GM10266 (cell line): Measurements from ENCODE around the gene SMG6.

Source experiments
- DNase-seq: peaks from one replicate; pipeline ENCODE4 v3.0.0; 2012; ENCODE audit errors: extremely low spot score
- CTCF ChIP-seq: IDR thresholded peaks from 2 replicates; pipeline ENCODE4 v1.5.1; 2012; ENCODE audit warnings: mild to moderate bottlenecking, low read depth; ENCODE audit not compliant: control insufficient read depth, insufficient read depth; ENCODE audit errors: missing control alignments

Gene SMG6

GRCh38 chr17:2188971-2189630, 114.5 kb downstream of the SMG6 start:
- DNase-seq, result no peak
- TF ChIP-seq CTCF, result no peak

- TF ChIP-seq CTCF, result no peak
- DNase-seq, result no peak
These were observed 115.8 kb downstream of the SMG6 start for GRCh38 chr17:2187758-2188157.

GRCh38 chr17:2186937-2187336, 116.6 kb downstream of the SMG6 start:
- no peak for DNase-seq
- TF ChIP-seq CTCF, result no peak

- no peak for DNase-seq
- TF ChIP-seq CTCF, result no peak
These were observed 118.3 kb downstream of the SMG6 start for GRCh38 chr17:2184993-2185931.

GRCh38 chr17:2183346-2183745, 120.2 kb downstream of the SMG6 start:
- no peak for TF ChIP-seq CTCF
- no peak for DNase-seq

GRCh38 chr17:2181897-2182448, 121.6 kb downstream of the SMG6 start:
- TF ChIP-seq CTCF, result no peak
- no peak for DNase-seq
